ENCODE data around the gene CADPS. TPM values are rescaled to one million over a fixed set of nuclear protein-coding genes. Genes with fewer than 3 reads are reported as not detected.

CADPS gene
- total RNA-seq, 1 donor from 2014 or later = 265 TPM

GRCh38 chr3:62793946-62794345, 81.3 kb downstream of the CADPS start:
- no peak overlapping the region for H3K4me3 Mint-ChIP-seq (ENCODE audit: unreplicated experiment)
- TF ChIP-seq CTCF (IDR thresholded peaks at IDR 0.05; ENCODE audit: partially characterized antibody, unreplicated experiment) = no peak

GRCh38 chr3:62785384-62785783, 89.8 kb downstream of the CADPS start:
- Mint-ChIP-seq H3K4me3 (ENCODE audit: unreplicated experiment) (no peak overlapping the region), H3K4me1 (ENCODE audit: low read depth, unreplicated experiment) (peaks cover 5% of the 10 kb centered on the region), H3K9me3 (ENCODE audit: unreplicated experiment) (no peaks in the 10 kb centered on the region), H3K36me3 (ENCODE audit: unreplicated experiment) (no peaks in the 10 kb centered on the region), H3K27ac (ENCODE audit: unreplicated experiment) (no peak overlapping the region), H3K27me3 (ENCODE audit: unreplicated experiment) (no peaks in the 10 kb centered on the region)
- TF ChIP-seq CTCF (IDR thresholded peaks at IDR 0.05; ENCODE audit: partially characterized antibody, unreplicated experiment) = no peak
- DNase-seq = no peak

More at GRCh38 chr3:62793946-62794345, 81.3 kb downstream of the CADPS start:
- H3K9me3 Mint-ChIP-seq (ENCODE audit: unreplicated experiment) = no peaks in the 10 kb centered on the region
- DNase-seq = no peak
- peaks cover 26% of the 10 kb centered on the region for H3K4me1 Mint-ChIP-seq (ENCODE audit: low read depth, unreplicated experiment)
- no peaks in the 10 kb centered on the region for H3K36me3 Mint-ChIP-seq (ENCODE audit: unreplicated experiment)
- no peak overlapping the region for H3K27ac Mint-ChIP-seq (ENCODE audit: unreplicated experiment)
- no peaks in the 10 kb centered on the region for H3K27me3 Mint-ChIP-seq (ENCODE audit: unreplicated experiment)

- Mint-ChIP-seq H3K9me3 (ENCODE audit: unreplicated experiment) (no peaks in the 10 kb centered on the region), H3K4me3 (ENCODE audit: unreplicated experiment) (no peak overlapping the region), H3K4me1 (ENCODE audit: low read depth, unreplicated experiment) (peaks cover 5% of the 10 kb centered on the region), H3K36me3 (ENCODE audit: unreplicated experiment) (no peaks in the 10 kb centered on the region), H3K27ac (ENCODE audit: unreplicated experiment) (no peak overlapping the region), H3K27me3 (ENCODE audit: unreplicated experiment) (no peaks in the 10 kb centered on the region)
- no peak for TF ChIP-seq CTCF (IDR thresholded peaks at IDR 0.05; ENCODE audit: partially characterized antibody, unreplicated experiment)
- no peak for DNase-seq
These were observed 94.1 kb downstream of the CADPS start for GRCh38 chr3:62781121-62781520.

- no peaks in the 10 kb centered on the region for H3K27me3 Mint-ChIP-seq (ENCODE audit: unreplicated experiment)
- no peaks in the 10 kb centered on the region for H3K36me3 Mint-ChIP-seq (ENCODE audit: unreplicated experiment)
- no peaks in the 10 kb centered on the region for H3K9me3 Mint-ChIP-seq (ENCODE audit: unreplicated experiment)
- H3K4me1 Mint-ChIP-seq (ENCODE audit: low read depth, unreplicated experiment) = peaks cover 5% of the 10 kb centered on the region
- H3K27ac Mint-ChIP-seq (ENCODE audit: unreplicated experiment) = no peak overlapping the region
- H3K4me3 Mint-ChIP-seq (ENCODE audit: unreplicated experiment) = no peak overlapping the region
- TF ChIP-seq CTCF (IDR thresholded peaks at IDR 0.05; ENCODE audit: partially characterized antibody, unreplicated experiment) = no peak
- no peak for DNase-seq
These were observed 97.5 kb downstream of the CADPS start for GRCh38 chr3:62777674-62778073.

GRCh38 chr3:62777130-62777529, 98.1 kb downstream of the CADPS start:
- H3K27me3 Mint-ChIP-seq (ENCODE audit: unreplicated experiment) = no peaks in the 10 kb centered on the region
- no peak overlapping the region for H3K27ac Mint-ChIP-seq (ENCODE audit: unreplicated experiment)
- H3K4me1 Mint-ChIP-seq (ENCODE audit: low read depth, unreplicated experiment) = peaks cover 5% of the 10 kb centered on the region
- no peaks in the 10 kb centered on the region for H3K36me3 Mint-ChIP-seq (ENCODE audit: unreplicated experiment)
- TF ChIP-seq CTCF (IDR thresholded peaks at IDR 0.05; ENCODE audit: partially characterized antibody, unreplicated experiment) = no peak
- H3K4me3 Mint-ChIP-seq (ENCODE audit: unreplicated experiment) = no peak overlapping the region
- H3K9me3 Mint-ChIP-seq (ENCODE audit: unreplicated experiment) = no peaks in the 10 kb centered on the region
- DNase-seq = no peak

Measured in glutamatergic neuron (in vitro differentiated cells).